Tibial artery (tissue), 4 donors: Measurements from ENCODE around the gene EFCAB11.

Experiments
- DNase-seq, 2 donors: peaks; one replicate each; pipeline ENCODE4 v3.0.0-alpha.2; 2019
- H3K27ac ChIP-seq, 2 donors: fragments of 200-600 bp; sonication (generic) in 1 of 2; 1 replicate in 1 of 2; 2 replicates in 1 of 2; pipeline ENCODE4 v1.5.1; 2018 to 2019; ENCODE audit warnings: mild to moderate bottlenecking in 1 of 2
- H3K27me3 ChIP-seq, 2 donors: fragments of 200-600 bp; sonication (generic) in 1 of 2; one replicate each; pipeline versions ENCODE4 v1.5.1 to v1.6.0; 2016 to 2019
- H3K36me3 ChIP-seq, 3 donors: fragments of 200-600 bp; sonication (generic) in 2 of 3; one replicate each; pipeline ENCODE4 v1.5.1; 2016 to 2019; ENCODE audit warnings: mild to moderate bottlenecking in 2 of 3
- H3K4me1 ChIP-seq, 4 donors: fragments of 200-600 bp; sonication (generic) in 2 of 4; 1 replicate in 3 of 4; 2 replicates in 1 of 4; pipeline ENCODE4 v1.5.1; 2016 to 2019
- H3K4me3 ChIP-seq, 2 donors: fragments of 200-600 bp; sonication (generic) in 1 of 2; 1 replicate in 1 of 2; 2 replicates in 1 of 2; pipeline ENCODE4 v1.5.1; 2018 to 2019; ENCODE audit warnings: mild to moderate bottlenecking in 2 of 2
- H3K9me3 ChIP-seq, 3 donors: fragments of 200-600 bp; sonication (generic) in 1 of 3; one replicate each; pipeline ENCODE4 v1.5.1; 2016 to 2019
- intact Hi-C: fragments of 100-400 bp; cut with DNase I; formaldehyde crosslinking; loops from one replicate; pipeline ENCODE4 v1.15.0; 2023; ENCODE audit warnings: low total_unique reads
- TF ChIP-seq, protein P1 (sequence below), 2 experiments: fragments of 200-600 bp in 1 of 2; fragments of 450-650 bp in 1 of 2; IDR thresholded peaks; one replicate each; pipeline ENCODE4 v1.5.1; 2017 to 2019; ENCODE audit warnings: antibody characterized with exemption in 2 of 2, mild to moderate bottlenecking in 1 of 2, moderate library complexity in 1 of 2

The EFCAB11 gene

GRCh38 chr14:89957376-89957775, 2.8 kb upstream of the EFCAB11 start:
- H3K36me3 ChIP-seq = peaks cover 0 to 7% (median 0%) of the 10 kb centered on the region in 3 donors
- no peaks in the 10 kb centered on the region for H3K9me3 ChIP-seq
- no peak for DNase-seq
- intact Hi-C loops = loop anchor here (10.0 kb wide), 1 partner anchor 867 kb away; no protein-coding TSS in a partner anchor
- H3K4me3 ChIP-seq = no peak overlapping the region
- H3K4me1 ChIP-seq = peaks cover 0 to 23% (median 15%) of the 10 kb centered on the region in 4 donors
- no peak overlapping the region for H3K27ac ChIP-seq
- TF ChIP-seq, protein P1, sequence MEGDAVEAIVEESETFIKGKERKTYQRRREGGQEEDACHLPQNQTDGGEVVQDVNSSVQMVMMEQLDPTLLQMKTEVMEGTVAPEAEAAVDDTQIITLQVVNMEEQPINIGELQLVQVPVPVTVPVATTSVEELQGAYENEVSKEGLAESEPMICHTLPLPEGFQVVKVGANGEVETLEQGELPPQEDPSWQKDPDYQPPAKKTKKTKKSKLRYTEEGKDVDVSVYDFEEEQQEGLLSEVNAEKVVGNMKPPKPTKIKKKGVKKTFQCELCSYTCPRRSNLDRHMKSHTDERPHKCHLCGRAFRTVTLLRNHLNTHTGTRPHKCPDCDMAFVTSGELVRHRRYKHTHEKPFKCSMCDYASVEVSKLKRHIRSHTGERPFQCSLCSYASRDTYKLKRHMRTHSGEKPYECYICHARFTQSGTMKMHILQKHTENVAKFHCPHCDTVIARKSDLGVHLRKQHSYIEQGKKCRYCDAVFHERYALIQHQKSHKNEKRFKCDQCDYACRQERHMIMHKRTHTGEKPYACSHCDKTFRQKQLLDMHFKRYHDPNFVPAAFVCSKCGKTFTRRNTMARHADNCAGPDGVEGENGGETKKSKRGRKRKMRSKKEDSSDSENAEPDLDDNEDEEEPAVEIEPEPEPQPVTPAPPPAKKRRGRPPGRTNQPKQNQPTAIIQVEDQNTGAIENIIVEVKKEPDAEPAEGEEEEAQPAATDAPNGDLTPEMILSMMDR (IDR thresholded peaks at IDR 0.05) = no peak
- no peaks in the 10 kb centered on the region for H3K27me3 ChIP-seq

GRCh38 chr14:89956661-89957009, 2.1 kb upstream of the EFCAB11 start:
- H3K4me3 ChIP-seq = peak overlapping the region; percentile 91 to 93
- DNase-seq = no peak
- TF ChIP-seq, protein P1 (IDR thresholded peaks at IDR 0.05) = no peak
- no peaks in the 10 kb centered on the region for H3K27me3 ChIP-seq
- H3K27ac ChIP-seq = peak overlapping the region; percentile 93 to 97
- H3K9me3 ChIP-seq = no peaks in the 10 kb centered on the region
- intact Hi-C loops = loop anchor here (10.0 kb wide), 1 partner anchor 868 kb away; no protein-coding TSS in a partner anchor
- H3K4me1 ChIP-seq = peaks cover 0 to 23% (median 15%) of the 10 kb centered on the region in 4 donors
- peaks cover 0 to 8% (median 0%) of the 10 kb centered on the region in 3 donors for H3K36me3 ChIP-seq

GRCh38 chr14:89955745-89956660, 1.5 kb upstream of the EFCAB11 start, which contains the start of gene TDP1:
TDP1 (plus strand) TSS chr14:89955927; CDS start chr14:89963115, 7,188 bp downstream.
- Histone ChIP-seq H3K9me3 (no peaks in the 10 kb centered on the region), H3K4me1 (peaks cover 0 to 23% (median 15%) of the 10 kb centered on the region in 4 donors), H3K4me3 (peak within 1 kb of the TSS; percentile 91 to 93), H3K27me3 (no peaks in the 10 kb centered on the region), H3K27ac (peak within 1 kb of the TSS; percentile 93 to 97), H3K36me3 (peaks cover 0 to 10% (median 0%) of the 10 kb centered on the region in 3 donors)
- intact Hi-C loops = loop anchor here (10.0 kb wide), 1 partner anchor 869 kb away; no protein-coding TSS in a partner anchor
- TF ChIP-seq, protein P1 (IDR thresholded peaks at IDR 0.05) = no peak
- DNase-seq = peak; percentile 94 to 97

- H3K4me3 ChIP-seq = peak overlapping the region; percentile 91 to 93
- peaks cover 0 to 23% (median 15%) of the 10 kb centered on the region in 4 donors for H3K4me1 ChIP-seq
- H3K9me3 ChIP-seq = no peaks in the 10 kb centered on the region
- peak; percentile 24 to 64 for DNase-seq
- H3K27me3 ChIP-seq = no peaks in the 10 kb centered on the region
- H3K27ac ChIP-seq = peak overlapping the region; percentile 93 to 97
- TF ChIP-seq, protein P1 (IDR thresholded peaks at IDR 0.05) = no peak
- H3K36me3 ChIP-seq = peaks cover 0 to 10% (median 0%) of the 10 kb centered on the region in 3 donors
- intact Hi-C loops = loop anchor here (10.0 kb wide), 1 partner anchor 870 kb away; no protein-coding TSS in a partner anchor
Measured at GRCh38 chr14:89955022-89955744, 653 bp upstream of the EFCAB11 start.

GRCh38 chr14:89953602-89954001, 928 bp downstream of the EFCAB11 start:
- H3K27ac ChIP-seq = no peak overlapping the region
- H3K36me3 ChIP-seq = peaks cover 0 to 17% (median 0%) of the 10 kb centered on the region in 3 donors
- TF ChIP-seq, protein P1 (IDR thresholded peaks at IDR 0.05) = no peak
- H3K27me3 ChIP-seq = no peaks in the 10 kb centered on the region
- no peak overlapping the region for H3K4me3 ChIP-seq
- peaks cover 0 to 23% (median 15%) of the 10 kb centered on the region in 4 donors for H3K4me1 ChIP-seq
- no peak for DNase-seq
- no peaks in the 10 kb centered on the region for H3K9me3 ChIP-seq
- intact Hi-C loops = loop anchor here (10.0 kb wide), 1 partner anchor 871 kb away; no protein-coding TSS in a partner anchor
